ENCODE data around the gene ANKRD60. TPM values are rescaled to one million over a fixed set of nuclear protein-coding genes. Genes with fewer than 3 reads are reported as not detected.

ANKRD60 gene
- total RNA-seq, 1 donor from 2014 or later, result not detected

DNA sequence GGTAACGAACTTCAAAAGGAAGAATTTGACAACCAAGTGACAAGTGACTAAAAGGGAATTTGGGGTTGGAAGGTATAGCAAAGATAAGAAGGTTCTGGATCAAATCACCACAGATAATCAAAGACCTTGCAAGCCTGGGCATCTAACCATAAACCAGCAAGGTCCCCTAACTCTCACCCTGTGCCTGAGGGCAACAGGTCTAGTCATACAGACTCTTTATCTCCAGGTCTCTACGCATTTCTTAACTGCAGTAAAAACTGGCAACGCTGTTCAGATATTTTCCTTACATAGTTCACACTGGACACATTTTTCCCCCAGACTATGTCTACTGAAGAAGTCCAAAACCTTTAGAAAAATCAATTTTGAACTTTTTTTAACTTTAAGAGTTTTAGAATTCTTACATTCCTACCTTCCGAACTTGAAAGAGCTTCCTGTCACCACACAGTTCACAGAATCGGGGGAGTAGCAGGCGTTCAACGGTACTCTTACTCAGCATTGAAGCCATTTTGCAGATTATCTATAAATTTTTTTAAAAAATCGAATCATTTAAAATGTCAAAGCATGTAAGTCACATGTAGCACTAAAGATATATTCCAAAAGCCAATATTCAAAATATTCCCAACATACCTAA is 23.0 kb upstream of the ANKRD60 start:
- Histone ChIP-seq H3K27ac (no peak overlapping the region), H3K4me1 (no peaks in the 10 kb centered on the region), H3K36me3 (peaks cover 18 to 33% of the 10 kb centered on the region in 2 donors), H3K4me3 (no peak overlapping the region), H3K27me3 (no peaks in the 10 kb centered on the region), H3K9me3 (no peaks in the 10 kb centered on the region)
- TF ChIP-seq, protein P1, sequence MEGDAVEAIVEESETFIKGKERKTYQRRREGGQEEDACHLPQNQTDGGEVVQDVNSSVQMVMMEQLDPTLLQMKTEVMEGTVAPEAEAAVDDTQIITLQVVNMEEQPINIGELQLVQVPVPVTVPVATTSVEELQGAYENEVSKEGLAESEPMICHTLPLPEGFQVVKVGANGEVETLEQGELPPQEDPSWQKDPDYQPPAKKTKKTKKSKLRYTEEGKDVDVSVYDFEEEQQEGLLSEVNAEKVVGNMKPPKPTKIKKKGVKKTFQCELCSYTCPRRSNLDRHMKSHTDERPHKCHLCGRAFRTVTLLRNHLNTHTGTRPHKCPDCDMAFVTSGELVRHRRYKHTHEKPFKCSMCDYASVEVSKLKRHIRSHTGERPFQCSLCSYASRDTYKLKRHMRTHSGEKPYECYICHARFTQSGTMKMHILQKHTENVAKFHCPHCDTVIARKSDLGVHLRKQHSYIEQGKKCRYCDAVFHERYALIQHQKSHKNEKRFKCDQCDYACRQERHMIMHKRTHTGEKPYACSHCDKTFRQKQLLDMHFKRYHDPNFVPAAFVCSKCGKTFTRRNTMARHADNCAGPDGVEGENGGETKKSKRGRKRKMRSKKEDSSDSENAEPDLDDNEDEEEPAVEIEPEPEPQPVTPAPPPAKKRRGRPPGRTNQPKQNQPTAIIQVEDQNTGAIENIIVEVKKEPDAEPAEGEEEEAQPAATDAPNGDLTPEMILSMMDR (IDR thresholded peaks at IDR 0.05), result no peak
- intact Hi-C loops (cut with DNase I), result no loop called here
- no peak for DNase-seq (ENCODE audit: low spot score in 2 of 2)

DNA sequence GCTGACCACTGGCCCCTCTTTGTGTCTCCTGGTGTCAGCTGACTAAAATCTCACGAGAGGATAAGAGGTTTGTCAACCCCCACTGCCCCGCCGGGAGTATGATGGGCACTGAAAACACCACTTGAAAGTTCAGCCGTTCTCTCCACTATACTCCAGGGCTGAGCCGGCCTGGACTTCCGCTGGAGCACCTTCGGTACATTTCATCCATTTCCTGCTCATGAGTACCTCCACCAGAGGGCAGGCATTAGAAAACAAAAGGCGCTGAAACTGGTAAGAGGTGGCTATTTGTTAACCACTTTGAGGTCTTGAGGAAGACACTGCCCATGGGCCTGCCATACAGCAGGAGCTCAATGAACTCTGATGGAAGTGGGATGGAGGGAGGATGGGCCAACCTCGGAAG is 17.9 kb upstream of the ANKRD60 start:
- Histone ChIP-seq H3K4me1 (no peaks in the 10 kb centered on the region), H3K27ac (no peak overlapping the region), H3K36me3 (peaks cover 47 to 77% of the 10 kb centered on the region in 2 donors), H3K27me3 (no peaks in the 10 kb centered on the region), H3K9me3 (no peaks in the 10 kb centered on the region), H3K4me3 (no peak overlapping the region)
- TF ChIP-seq, protein P1 (IDR thresholded peaks at IDR 0.05), result no peak
- DNase-seq (ENCODE audit: low spot score in 2 of 2), result no peak
- intact Hi-C loops (cut with DNase I), result no loop called here

DNA sequence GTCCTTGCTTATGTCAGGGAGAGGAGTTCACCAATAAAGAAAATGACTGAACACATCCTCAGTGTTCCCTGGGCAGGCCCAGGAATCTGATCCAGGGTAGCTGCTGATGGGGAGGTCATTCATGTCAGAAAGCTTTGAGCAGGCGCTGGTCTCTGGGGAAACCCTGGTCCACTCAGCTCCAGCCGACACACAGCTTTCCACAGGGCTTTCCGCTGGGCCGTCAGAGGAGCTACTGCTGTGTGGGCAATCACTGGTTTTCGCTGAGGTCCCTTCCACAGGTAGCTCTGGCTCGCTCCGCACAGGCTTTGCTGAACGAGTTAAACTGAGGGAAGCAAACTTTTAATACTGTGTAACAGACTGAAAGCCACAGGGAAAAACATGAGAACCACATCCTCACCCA is 17.5 kb upstream of the ANKRD60 start:
- Histone ChIP-seq H3K27me3 (no peaks in the 10 kb centered on the region), H3K4me1 (no peaks in the 10 kb centered on the region), H3K27ac (no peak overlapping the region), H3K36me3 (peaks cover 45 to 79% of the 10 kb centered on the region in 2 donors), H3K9me3 (no peaks in the 10 kb centered on the region), H3K4me3 (no peak overlapping the region)
- intact Hi-C loops (cut with DNase I), result no loop called here
- no peak for DNase-seq (ENCODE audit: low spot score in 2 of 2)
- TF ChIP-seq, protein P1 (IDR thresholded peaks at IDR 0.05), result no peak

DNA sequence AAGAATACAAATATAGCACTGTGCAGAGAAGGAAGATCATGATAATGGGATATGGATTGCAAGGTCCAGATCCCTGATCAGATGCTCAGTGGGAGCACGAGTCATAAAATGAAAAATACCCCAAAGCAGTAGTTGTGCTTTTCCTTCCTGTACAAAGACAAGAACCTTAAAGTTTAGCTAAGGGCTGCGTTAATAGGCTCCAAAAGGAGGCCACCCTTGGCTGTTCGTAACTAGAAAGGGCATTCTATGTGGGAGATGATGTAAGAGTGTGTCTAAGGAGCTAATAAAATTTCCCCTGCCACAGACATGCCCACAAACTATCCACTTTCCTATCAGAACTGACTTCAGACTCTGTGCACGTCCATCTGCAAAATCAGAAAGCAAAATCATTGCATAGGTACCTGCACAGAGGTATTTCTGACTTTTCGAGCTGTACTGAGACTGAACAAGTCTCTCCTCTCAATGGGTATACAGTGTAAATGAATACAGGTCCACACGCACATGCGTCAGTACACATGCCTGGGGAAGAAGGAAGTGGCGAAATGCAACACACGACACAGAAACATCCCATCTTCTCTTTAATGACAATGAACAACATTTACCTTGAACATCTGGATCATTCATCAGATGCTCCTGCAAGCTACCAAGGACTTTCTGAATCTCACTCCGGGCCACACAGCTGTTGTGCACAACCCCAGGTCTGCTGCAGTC is 16.9 kb upstream of the ANKRD60 start:
- DNase-seq (ENCODE audit: low spot score in 2 of 2), result no peak
- TF ChIP-seq, protein P1 (IDR thresholded peaks at IDR 0.05), result no peak
- no peak overlapping the region for H3K27ac ChIP-seq
- intact Hi-C loops (cut with DNase I), result no loop called here
- H3K36me3 ChIP-seq, result peaks cover 41 to 78% of the 10 kb centered on the region in 2 donors
- no peaks in the 10 kb centered on the region for H3K27me3 ChIP-seq
- H3K4me3 ChIP-seq, result no peak overlapping the region
- H3K9me3 ChIP-seq, result no peaks in the 10 kb centered on the region
- no peaks in the 10 kb centered on the region for H3K4me1 ChIP-seq

DNA sequence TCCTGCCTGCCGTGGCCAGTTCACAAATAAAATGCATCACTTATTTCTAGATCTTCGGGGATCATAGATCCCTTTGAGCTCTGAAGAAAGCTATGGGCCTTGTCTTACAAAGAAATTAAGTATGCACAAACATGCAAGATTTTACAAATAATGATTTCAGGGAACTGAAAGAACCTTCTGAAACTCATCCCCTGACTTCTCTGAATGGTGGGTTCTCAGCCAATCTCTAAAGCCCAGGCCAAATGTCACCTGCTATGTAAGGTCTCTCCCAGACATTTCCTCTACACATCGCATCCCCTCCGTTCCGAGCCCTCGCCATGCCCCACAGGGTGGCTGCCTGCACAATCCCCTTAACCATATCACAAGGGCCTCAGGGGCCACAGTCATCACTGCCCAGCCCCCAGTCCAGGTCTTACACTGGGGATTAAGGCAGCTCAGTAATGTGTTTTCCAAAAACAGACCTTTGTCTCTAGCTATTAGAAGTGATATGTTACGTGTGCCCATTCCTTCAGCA is 16.1 kb upstream of the ANKRD60 start:
- DNase-seq (ENCODE audit: low spot score in 2 of 2), result no peak
- Histone ChIP-seq H3K27me3 (no peaks in the 10 kb centered on the region), H3K27ac (no peak overlapping the region), H3K36me3 (peaks cover 41 to 80% of the 10 kb centered on the region in 2 donors), H3K9me3 (no peaks in the 10 kb centered on the region), H3K4me3 (no peak overlapping the region), H3K4me1 (no peaks in the 10 kb centered on the region)
- intact Hi-C loops (cut with DNase I), result no loop called here
- TF ChIP-seq, protein P1 (IDR thresholded peaks at IDR 0.05), result no peak
